Thymus (tissue), 11 donors: ENCODE measurements around the gene CA6. TPM values are rescaled to one million over a fixed set of nuclear protein-coding genes. Genes with fewer than 3 reads are reported as not detected.

Experiments used
- DNase-seq, 9 donors: peaks; one replicate each; pipeline ENCODE4 v3.0.0-alpha.2; 2013; ENCODE audit warnings: low spot score in 9 of 9, low read depth in 6 of 9, missing footprints in 1 of 9
- H3K27ac ChIP-seq, 2 donors: one replicate each; pipeline ENCODE4 v1.5.1; 2013; ENCODE audit warnings: control low read depth in 1 of 2, low read depth in 1 of 2, low read length in 1 of 2, mild to moderate bottlenecking in 1 of 2, moderate library complexity in 1 of 2
- H3K27me3 ChIP-seq, 2 donors: one replicate each; pipeline ENCODE4 v1.5.1; 2013; ENCODE audit warnings: low read length in 1 of 2; ENCODE audit not compliant: control insufficient read depth in 2 of 2, insufficient read depth in 1 of 2
- H3K36me3 ChIP-seq, 2 donors: one replicate each; pipeline ENCODE4 v1.5.1; 2013; ENCODE audit warnings: low read length in 1 of 2, mild to moderate bottlenecking in 1 of 2, moderate library complexity in 1 of 2; ENCODE audit not compliant: control insufficient read depth in 2 of 2, insufficient read depth in 2 of 2
- H3K4me1 ChIP-seq, 2 donors: one replicate each; pipeline ENCODE4 v1.5.1; 2013; ENCODE audit warnings: low read length in 2 of 2; ENCODE audit not compliant: control insufficient read depth in 2 of 2, insufficient read depth in 2 of 2
- H3K4me3 ChIP-seq, 2 donors: one replicate each; pipeline ENCODE4 v1.5.1; 2013; ENCODE audit warnings: low read length in 2 of 2, control low read depth in 1 of 2, mild to moderate bottlenecking in 1 of 2
- H3K9me3 ChIP-seq, 2 donors: one replicate each; pipeline ENCODE4 v1.5.1; 2013; ENCODE audit warnings: low read length in 1 of 2, mild to moderate bottlenecking in 1 of 2; ENCODE audit not compliant: control insufficient read depth in 2 of 2, insufficient read depth in 1 of 2
- WGBS: extraction: QIAGEN DNeasy Blood & Tissue Kit; methylation state at CpG from one replicate; pipeline ENCODE4 v1.1.7; 2013; 5-methylcytosine and 5-hydroxymethylcytosine counted together
- polyA plus RNA-seq: library from polyadenylated mRNA; stranded (reverse); fragments of 200-250 nt; gene quantifications from one replicate; pipeline ENCODE4 v1.2.3, GENCODE V29; 2013
- total RNA-seq: library from RNA; stranded (reverse); fragments of 120-200 nt; gene quantifications from one replicate; pipeline ENCODE4 v1.2.4, GENCODE V29; 2013
- donor health status: healthy.

The CA6 gene
- total and polyA plus RNA-seq, 2 donors: 0.37 to 1.5 TPM

GRCh38 chr1:8976896-8977450 is 31.3 kb downstream of the CA6 start:
- whole genome bisulfite sequencing: 96% methylated on average over 20 of the region's 20 CpGs
- no peak overlapping the region for H3K27ac ChIP-seq
- no peak overlapping the region for H3K4me3 ChIP-seq
- no peak for DNase-seq
- H3K27me3 ChIP-seq: no peaks in the 10 kb centered on the region
- H3K4me1 ChIP-seq: no peaks in the 10 kb centered on the region
- no peaks in the 10 kb centered on the region for H3K36me3 ChIP-seq
- peaks cover 0 to 3% of the 10 kb centered on the region in 2 donors for H3K9me3 ChIP-seq

DNA sequence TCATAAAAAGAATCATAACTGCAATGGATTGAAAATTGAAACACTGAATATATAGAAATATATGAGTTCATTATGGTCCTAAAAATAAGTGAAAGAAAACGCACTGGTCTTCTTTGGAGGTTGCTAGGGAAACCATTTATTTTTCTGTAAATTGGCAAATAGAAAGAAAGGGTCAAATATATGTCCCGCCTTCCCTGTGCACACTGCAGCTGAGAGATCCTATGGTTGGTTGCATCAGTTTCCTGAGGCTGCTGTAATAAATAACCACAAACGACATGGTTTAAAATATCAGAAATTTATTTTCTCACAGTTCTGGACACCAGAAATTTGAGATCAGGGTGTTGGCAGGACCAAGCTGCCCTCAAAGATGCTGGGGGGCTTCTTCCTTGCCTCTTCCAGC is 35.0 kb downstream of the CA6 start:
- no peak for DNase-seq
- Histone ChIP-seq H3K4me1 (no peaks in the 10 kb centered on the region), H3K27ac (no peak overlapping the region), H3K36me3 (no peaks in the 10 kb centered on the region), H3K9me3 (peaks cover 0 to 3% of the 10 kb centered on the region in 2 donors), H3K4me3 (no peak overlapping the region), H3K27me3 (no peaks in the 10 kb centered on the region)
- WGBS: 88% methylated on average over 3 of the region's 3 CpGs

DNA sequence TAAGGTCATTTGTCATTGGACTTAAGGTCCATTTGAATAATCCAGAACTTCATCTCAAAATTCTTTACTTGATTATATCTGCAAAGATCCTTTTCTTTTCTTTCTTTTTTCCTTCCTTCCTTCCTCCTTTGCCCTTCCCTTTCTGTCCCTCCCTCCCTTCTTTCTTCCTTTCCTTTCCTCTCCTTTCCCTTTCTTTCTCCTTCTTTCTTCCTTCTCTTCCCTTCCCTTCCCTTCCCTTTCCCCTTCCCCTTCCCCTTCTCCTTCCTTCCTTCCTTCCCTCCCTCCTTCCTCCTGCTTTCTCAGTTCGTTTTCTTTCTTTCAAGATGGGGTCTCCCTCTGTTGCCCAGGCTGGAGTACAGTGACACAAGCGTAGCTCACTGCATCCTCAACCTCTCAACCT is 35.5 kb downstream of the CA6 start:
- Histone ChIP-seq H3K9me3 (peaks cover 0 to 3% of the 10 kb centered on the region in 2 donors), H3K4me3 (no peak overlapping the region), H3K27me3 (no peaks in the 10 kb centered on the region), H3K4me1 (no peaks in the 10 kb centered on the region), H3K36me3 (no peaks in the 10 kb centered on the region), H3K27ac (no peak overlapping the region)
- 92% methylated on average over 2 of the region's 2 CpGs for WGBS
- DNase-seq: no peak

GRCh38 chr1:8984203-8984602 is 38.5 kb downstream of the CA6 start:
- DNase-seq: no peak
- Histone ChIP-seq H3K4me1 (peaks cover 4 to 20% of the 10 kb centered on the region in 2 donors), H3K27ac (no peak overlapping the region), H3K27me3 (no peaks in the 10 kb centered on the region), H3K36me3 (no peaks in the 10 kb centered on the region), H3K9me3 (peaks cover 0 to 9% of the 10 kb centered on the region in 2 donors), H3K4me3 (no peak overlapping the region)
- WGBS: 97% methylated on average over 2 of the region's 2 CpGs

GRCh38 chr1:8984990-8985389 is 39.3 kb downstream of the CA6 start:
- Histone ChIP-seq H3K4me1 (peaks cover 4 to 20% of the 10 kb centered on the region in 2 donors), H3K36me3 (no peaks in the 10 kb centered on the region), H3K27me3 (no peaks in the 10 kb centered on the region), H3K27ac (no peak overlapping the region), H3K9me3 (peaks cover 0 to 9% of the 10 kb centered on the region in 2 donors), H3K4me3 (no peak overlapping the region)
- DNase-seq: no peak
- WGBS: 92% methylated on average over 8 of the region's 8 CpGs

DNA sequence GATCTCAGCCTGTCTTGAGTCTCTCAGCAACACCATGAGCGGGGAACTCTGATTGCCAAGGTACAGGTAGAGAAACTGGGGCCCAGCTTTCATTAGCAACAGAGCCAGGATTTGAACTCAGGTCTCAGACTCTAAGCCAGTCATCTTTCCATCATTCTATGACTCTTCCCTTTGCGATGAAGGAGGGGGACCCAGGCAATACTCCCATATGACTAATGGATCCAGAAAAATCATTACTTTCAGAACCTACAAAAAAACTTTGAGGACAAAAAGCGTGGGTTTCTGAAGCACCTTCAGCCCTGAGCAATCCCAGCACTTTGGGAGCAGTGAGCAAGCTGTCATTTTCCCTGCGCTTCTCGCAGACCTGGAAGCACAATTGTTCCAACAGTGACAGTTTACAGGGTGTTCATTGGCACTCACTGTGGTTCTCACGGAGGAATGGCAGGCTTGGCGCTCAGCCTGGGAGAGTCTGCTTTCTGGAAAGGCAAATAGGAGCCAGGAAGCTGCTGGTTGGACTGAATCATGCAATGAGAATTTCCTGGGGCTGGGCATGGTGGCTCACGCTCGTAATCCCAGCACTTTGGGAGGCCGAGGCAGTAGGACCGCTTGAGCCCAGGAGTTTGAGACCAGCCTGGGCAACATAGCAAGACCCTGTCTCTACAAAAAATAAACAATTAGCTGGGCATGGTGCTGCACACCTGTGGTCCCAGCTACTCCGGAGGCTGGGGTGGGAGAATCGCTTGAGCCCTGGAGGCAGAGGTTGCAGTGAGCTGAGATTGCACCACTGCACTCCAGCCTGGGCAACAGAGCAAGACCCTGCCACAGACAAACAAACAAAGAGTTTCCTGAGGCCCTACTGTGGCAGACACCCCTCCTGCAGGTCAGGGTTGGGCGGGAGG is 40.5 kb downstream of the CA6 start:
- Histone ChIP-seq H3K27me3 (no peaks in the 10 kb centered on the region), H3K27ac (peak overlapping the region in 1 of 2 donors; percentile 10), H3K36me3 (no peaks in the 10 kb centered on the region), H3K4me1 (peaks cover 4 to 20% of the 10 kb centered on the region in 2 donors), H3K9me3 (peaks cover 0 to 6% of the 10 kb centered on the region in 2 donors), H3K4me3 (no peak overlapping the region)
- DNase-seq: no peak
- WGBS: 93% methylated on average over 14 of the region's 14 CpGs

DNA sequence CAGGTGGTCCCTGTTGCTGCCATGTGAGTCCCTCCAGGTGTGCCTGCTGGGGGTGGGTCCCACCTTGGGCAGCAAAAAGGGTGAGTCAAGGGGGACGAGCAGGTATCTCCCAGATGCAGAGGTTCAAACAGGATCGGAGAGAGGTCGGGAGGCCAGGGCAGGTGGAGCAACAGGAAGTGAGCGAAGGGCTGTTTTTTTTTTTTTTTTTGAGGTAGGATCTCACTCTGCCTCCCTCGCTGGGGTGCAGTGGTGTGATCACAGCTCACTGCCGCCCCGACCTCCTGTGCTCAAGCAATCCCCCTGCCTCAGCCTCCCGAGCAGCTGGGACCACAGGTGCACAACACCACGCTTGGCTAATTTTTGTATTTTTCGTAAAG is 41.1 kb downstream of the CA6 start:
- 55% methylated on average over 10 of the region's 10 CpGs for WGBS
- Histone ChIP-seq H3K27ac (peak overlapping the region in 1 of 2 donors; percentile 1), H3K27me3 (no peaks in the 10 kb centered on the region), H3K4me3 (no peak overlapping the region), H3K4me1 (peaks cover 4 to 20% of the 10 kb centered on the region in 2 donors), H3K9me3 (peaks cover 0 to 6% of the 10 kb centered on the region in 2 donors), H3K36me3 (no peaks in the 10 kb centered on the region)
- peak in 3 of 9 donors; percentile 30 to 63 (median 45) for DNase-seq

DNA sequence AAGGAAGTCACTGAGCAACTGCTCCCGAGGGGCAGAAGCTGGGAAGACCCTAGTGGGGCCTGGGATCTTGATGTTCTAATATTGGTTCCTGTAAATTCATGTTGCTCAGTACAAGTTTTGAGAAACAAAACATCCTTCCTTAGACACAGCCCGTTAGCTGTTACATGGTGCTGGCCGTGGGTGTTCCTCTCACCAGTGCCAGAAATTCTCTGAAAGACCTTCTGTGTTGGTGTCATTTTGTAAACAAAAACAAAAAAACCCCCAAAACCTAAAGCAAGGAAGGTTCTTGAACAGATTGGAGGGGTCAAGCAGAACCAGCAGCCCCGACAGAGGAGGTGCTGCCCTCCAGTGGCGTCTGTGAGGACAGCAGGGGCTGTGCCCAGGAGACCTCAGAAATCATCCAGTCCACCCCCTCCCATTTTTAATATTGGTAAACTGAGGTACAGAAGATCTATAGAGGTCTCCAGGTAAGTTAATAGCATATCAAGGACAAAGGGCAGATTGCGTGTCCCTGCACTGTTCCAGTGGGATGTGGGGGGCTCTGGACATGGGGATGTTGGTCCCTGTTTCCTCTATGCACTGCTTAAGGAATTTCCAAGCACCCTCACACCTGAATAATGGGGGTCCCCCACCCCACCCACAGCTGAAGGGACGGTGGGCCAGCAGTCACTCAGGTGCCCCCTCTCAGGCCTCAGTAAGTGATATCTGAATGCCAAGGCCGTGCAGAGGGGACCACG is 42.4 kb downstream of the CA6 start:
- Histone ChIP-seq H3K36me3 (no peaks in the 10 kb centered on the region), H3K27me3 (no peaks in the 10 kb centered on the region), H3K4me3 (no peak overlapping the region), H3K9me3 (peaks cover 0 to 6% of the 10 kb centered on the region in 2 donors), H3K27ac (peak overlapping the region in 1 of 2 donors; percentile 23), H3K4me1 (peaks cover 4 to 20% of the 10 kb centered on the region in 2 donors)
- DNase-seq: peak in 6 of 9 donors; percentile 32 to 62 (median 43)
- WGBS: 34% methylated on average over 9 of the region's 9 CpGs

DNA sequence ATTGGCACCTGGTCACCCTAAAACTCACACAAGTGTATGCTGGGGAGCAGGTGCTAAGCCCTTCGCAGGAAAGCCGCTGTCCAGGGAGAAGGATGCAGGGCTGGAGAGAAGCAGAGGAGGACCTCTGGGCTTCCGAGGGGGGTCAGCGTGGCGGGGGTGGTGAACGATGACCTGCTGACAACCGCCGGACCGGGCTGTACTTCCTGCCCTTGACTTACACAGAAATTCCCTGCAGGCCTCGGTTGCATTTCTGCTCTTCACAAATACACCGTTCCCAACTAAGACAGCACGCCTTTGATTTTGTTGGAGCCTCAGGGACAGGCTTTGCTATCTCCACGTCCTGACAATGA is 42.9 kb downstream of the CA6 start:
- WGBS: 92% methylated on average over 13 of the region's 13 CpGs
- H3K27me3 ChIP-seq: no peaks in the 10 kb centered on the region
- DNase-seq: no peak
- H3K36me3 ChIP-seq: no peaks in the 10 kb centered on the region
- no peak overlapping the region for H3K27ac ChIP-seq
- no peak overlapping the region for H3K4me3 ChIP-seq
- peaks cover 4 to 20% of the 10 kb centered on the region in 2 donors for H3K4me1 ChIP-seq
- peaks cover 0 to 6% of the 10 kb centered on the region in 2 donors for H3K9me3 ChIP-seq
